Cardiac fibroblast (primary cell): Measurements from ENCODE around the gene ZFYVE1.

Source experiments
- DNase-seq, 2 donors: peaks; one replicate each; pipeline versions ENCODE4 v3.0.0 to v3.0.0-alpha.2; 2010; ENCODE audit warnings: low read depth in 2 of 2
- H3K4me3 ChIP-seq, 2 donors: replicated peaks in 1 of 2; 1 replicate in 1 of 2; 2 replicates in 1 of 2; pipeline ENCODE4 v1.5.1; 2011; ENCODE audit warnings: low read depth in 2 of 2, low read length in 2 of 2, mild to moderate bottlenecking in 2 of 2, moderate library complexity in 1 of 2
- TF ChIP-seq, protein P1 (sequence below): IDR thresholded peaks from one replicate; pipeline ENCODE4 v1.5.1; 2011; ENCODE audit warnings: low read depth, mild to moderate bottlenecking, low read length, inconsistent platforms

The ZFYVE1 gene

DNA sequence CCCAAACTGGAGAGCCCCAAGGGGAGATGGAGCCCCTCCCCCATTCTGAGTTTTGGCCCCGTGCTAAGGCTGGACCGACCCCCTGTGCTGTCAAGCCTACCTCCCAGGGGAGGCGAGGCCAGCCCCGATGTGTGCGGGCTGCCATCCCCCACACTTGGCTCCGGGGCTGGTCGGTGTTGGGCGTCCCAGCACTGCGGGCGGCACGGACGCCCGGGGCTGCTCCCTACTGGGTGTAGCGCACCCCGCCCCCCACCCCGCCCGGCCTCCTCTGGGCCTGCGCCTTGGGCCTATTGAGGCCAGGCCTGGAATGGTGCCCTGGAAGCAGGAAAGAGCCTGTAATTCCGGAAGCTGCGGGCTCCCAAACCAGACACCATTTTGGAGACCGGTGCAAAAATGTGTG, 98.0 kb downstream of the ZFYVE1 start:
- no peak overlapping the region for H3K4me3 ChIP-seq
- DNase-seq: no peak
- TF ChIP-seq, protein P1, sequence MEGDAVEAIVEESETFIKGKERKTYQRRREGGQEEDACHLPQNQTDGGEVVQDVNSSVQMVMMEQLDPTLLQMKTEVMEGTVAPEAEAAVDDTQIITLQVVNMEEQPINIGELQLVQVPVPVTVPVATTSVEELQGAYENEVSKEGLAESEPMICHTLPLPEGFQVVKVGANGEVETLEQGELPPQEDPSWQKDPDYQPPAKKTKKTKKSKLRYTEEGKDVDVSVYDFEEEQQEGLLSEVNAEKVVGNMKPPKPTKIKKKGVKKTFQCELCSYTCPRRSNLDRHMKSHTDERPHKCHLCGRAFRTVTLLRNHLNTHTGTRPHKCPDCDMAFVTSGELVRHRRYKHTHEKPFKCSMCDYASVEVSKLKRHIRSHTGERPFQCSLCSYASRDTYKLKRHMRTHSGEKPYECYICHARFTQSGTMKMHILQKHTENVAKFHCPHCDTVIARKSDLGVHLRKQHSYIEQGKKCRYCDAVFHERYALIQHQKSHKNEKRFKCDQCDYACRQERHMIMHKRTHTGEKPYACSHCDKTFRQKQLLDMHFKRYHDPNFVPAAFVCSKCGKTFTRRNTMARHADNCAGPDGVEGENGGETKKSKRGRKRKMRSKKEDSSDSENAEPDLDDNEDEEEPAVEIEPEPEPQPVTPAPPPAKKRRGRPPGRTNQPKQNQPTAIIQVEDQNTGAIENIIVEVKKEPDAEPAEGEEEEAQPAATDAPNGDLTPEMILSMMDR: no peak

DNA sequence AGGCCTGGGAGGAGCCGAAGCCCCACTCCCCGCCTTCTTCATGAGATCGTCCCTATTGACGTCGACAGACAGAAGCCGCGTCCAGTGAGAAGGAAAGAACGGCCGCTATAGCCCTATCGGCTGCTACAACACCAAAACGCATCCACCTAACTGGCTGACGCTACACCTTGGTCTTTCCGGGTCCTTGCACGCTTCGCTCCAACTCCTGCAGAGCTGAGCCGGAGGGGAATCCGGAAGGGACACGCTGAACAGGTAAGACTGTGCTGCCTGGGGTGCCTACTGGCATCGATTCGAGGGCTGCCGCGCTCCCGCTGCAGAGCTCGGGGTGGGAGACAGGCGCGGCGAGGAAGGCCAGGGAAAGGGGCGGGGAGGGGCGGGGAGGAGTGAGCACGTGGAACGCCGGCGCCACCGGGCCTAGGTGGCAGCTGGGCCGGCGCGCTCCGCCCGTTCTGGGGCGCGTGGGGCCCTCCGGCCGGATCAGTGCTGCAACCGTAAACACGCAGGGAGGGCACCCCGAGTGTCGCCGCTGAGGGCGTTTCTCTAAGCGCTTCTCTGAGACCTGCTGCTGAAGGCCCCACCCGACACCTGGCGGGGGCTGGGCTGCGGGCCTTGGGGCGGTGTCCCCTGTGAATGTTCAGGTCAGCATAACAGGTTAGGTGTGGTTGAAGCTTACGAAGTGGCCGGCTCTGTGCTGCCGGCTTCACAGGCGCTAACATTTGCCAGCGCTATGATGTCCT, 100.4 kb downstream of the ZFYVE1 start, which contains the start of gene DCAF4:
Gene DCAF4, plus strand, starts transcription at position 173 of the 737 bp plus-strand sequence. CDS start 11,515 bp downstream, outside the sequence.
- TF ChIP-seq, protein P1: no peak
- DNase-seq: peak; percentile 99
- peak within 1 kb of the TSS; percentile 86 to 94 for H3K4me3 ChIP-seq

DNA sequence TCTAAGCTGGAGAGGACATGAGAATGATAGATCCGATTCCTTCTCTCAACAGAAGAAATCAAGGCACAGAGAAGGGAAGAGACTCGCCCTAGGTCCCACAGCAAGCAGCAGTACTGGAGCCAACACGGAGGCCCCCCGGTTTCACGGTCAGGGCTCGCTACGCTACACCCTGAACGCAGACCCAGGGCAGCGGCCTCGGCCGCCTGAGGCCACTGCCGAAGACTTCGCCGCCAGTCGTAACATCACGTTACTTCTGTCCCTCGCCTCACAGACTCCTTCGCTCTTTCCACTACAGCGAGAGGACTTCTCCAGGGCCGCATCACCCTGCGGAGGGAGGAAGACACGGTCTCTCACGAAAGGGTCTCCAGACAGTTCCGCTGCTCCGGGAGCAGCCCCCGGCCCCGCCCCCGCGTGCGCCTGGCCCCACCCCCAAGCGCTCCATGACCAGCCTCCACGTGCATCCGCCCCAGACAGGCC, 101.1 kb downstream of the ZFYVE1 start:
- TF ChIP-seq, protein P1: no peak
- DNase-seq: no peak
- peak overlapping the region; percentile 50 to 58 for H3K4me3 ChIP-seq

DNA sequence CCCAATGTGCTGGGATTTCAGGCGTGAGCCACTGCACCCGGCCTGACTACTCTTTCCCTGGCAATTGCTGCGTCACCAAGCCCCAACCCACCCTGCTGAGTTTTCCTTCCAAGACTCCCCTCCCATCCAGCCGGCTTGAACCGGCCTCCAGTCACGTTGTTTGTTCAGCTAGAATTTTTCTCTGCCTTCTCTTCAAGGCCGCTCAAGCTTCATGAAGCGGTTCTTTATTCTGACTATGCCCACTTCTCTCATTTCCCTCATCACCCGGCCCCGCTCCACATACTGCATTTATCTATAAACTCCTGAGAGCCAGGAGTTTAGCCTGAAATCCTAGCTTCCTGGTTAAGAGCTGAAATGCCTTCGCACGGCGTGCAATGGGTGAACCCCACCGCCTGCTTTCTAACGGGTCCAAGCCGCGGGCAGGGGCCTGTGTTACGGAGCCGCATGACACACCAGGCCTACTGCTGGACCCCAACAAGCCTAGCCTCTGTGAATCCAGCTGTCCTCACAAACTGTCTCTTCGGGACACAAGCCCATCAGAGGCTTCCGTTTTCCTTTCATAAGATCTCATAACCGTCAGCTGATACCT, 101.6 kb downstream of the ZFYVE1 start:
- DNase-seq: no peak
- no peak overlapping the region for H3K4me3 ChIP-seq
- TF ChIP-seq, protein P1: no peak

DNA sequence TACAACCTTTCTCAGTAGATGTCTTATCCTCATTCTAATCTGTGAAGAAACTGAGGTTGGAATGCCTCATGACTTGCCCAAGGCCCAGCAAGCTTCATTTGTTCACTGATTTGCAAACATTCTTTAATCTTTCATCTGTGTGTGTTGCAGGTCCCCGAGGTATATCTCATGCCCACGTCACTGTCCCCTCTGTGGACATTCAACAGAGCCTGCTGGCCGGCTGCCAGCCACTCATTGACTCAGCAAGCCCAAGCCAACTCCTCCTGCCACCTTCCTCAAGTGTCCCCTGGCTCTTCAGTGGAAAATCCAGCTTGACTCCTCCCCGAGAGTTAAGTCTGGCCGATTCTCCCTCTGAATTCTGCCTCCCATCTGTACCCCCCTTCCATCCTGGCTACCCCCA, 102.6 kb downstream of the ZFYVE1 start:
- DNase-seq: no peak
- TF ChIP-seq, protein P1: no peak
- H3K4me3 ChIP-seq: no peak overlapping the region

DNA sequence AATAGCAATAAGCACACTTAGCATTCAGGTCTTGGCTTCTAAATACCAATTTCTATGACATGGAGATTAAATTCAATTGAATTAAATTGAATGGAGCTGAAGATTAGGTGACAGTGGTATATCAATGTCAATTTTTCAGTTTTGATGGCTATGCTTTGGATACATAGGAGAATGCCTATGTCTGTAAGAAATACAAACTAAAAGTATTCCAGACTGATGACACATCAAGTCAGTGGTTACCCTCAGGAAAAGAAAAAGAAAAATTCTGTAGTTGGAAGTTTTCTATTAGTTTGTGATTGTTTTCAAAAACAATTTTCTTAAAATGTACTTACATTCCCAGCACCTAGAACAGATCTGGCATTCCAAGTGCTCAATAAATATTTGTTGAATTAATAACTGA, 105.5 kb downstream of the ZFYVE1 start:
- TF ChIP-seq, protein P1: no peak

More for the DNA sequence above, 105.5 kb downstream of the ZFYVE1 start:
- DNase-seq: no peak
- H3K4me3 ChIP-seq: no peak overlapping the region
